Fibroblast of the aortic adventitia (primary cell): ENCODE measurements around the gene NCKAP5. TPM values are rescaled to one million over a fixed set of nuclear protein-coding genes. Genes with fewer than 3 reads are reported as not detected.

Experiments used
- DNase-seq: peaks from one replicate; pipeline ENCODE4 v3.0.0-alpha.2; 2010; ENCODE audit warnings: low read depth
- H3K4me3 ChIP-seq: 2 replicates; pipeline ENCODE4 v1.5.1; 2011; ENCODE audit warnings: low read depth, mild to moderate bottlenecking, control low read depth, low read length, moderate library complexity
- total RNA-seq: library from RNA; depleted of rRNA; stranded (reverse); fragments of >200 nt; gene quantifications from 2 replicates; pipeline ENCODE4 v1.2.3, GENCODE V29; 2012; ENCODE audit warnings: low replicate concordance
- TF ChIP-seq, protein P1 (sequence below): IDR thresholded peaks from 2 replicates; pipeline ENCODE4 v1.5.1; 2011; ENCODE audit warnings: mild to moderate bottlenecking, low read length, control low read depth, inconsistent platforms; ENCODE audit not compliant: insufficient read depth

Gene NCKAP5
- total RNA-seq, 1 donor: 4.4 TPM

GRCh38 chr2:132975193-132976105 is 592.8 kb downstream of the NCKAP5 start:
- no peak overlapping the region for H3K4me3 ChIP-seq
- TF ChIP-seq, protein P1, sequence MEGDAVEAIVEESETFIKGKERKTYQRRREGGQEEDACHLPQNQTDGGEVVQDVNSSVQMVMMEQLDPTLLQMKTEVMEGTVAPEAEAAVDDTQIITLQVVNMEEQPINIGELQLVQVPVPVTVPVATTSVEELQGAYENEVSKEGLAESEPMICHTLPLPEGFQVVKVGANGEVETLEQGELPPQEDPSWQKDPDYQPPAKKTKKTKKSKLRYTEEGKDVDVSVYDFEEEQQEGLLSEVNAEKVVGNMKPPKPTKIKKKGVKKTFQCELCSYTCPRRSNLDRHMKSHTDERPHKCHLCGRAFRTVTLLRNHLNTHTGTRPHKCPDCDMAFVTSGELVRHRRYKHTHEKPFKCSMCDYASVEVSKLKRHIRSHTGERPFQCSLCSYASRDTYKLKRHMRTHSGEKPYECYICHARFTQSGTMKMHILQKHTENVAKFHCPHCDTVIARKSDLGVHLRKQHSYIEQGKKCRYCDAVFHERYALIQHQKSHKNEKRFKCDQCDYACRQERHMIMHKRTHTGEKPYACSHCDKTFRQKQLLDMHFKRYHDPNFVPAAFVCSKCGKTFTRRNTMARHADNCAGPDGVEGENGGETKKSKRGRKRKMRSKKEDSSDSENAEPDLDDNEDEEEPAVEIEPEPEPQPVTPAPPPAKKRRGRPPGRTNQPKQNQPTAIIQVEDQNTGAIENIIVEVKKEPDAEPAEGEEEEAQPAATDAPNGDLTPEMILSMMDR: no peak
- DNase-seq: no peak

DNA sequence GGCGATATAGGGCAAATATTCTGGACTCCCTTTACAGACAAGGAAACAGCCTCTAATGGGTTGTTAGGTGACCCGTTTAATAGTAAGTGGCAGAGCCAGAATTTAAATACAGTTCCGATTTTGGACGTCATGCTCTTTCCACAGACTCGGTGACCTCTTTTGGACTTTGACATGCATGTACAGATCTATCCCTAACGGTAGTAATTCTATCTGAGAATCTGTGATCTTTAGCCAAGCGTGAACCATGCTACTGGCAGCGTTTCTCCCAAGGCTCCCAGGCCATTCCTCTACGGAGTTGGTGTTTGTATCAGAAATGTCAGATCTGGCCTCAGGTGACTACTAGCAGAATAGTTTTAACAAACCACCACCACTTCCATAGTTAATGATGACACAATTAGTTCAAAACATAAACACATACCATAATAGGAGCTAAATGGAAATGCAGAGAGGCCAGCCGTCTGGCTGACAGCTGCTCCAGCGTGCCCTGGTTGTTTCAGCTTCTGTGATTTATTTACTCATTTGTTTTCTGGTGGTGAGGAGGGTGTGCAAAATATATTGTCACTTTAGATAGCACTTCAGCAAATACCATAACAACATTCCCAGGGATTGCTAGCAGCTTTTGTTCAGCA is 593.7 kb downstream of the NCKAP5 start:
- no peak overlapping the region for H3K4me3 ChIP-seq
- TF ChIP-seq, protein P1: no peak
- no peak for DNase-seq

- no peak overlapping the region for H3K4me3 ChIP-seq
- TF ChIP-seq, protein P1: no peak
- DNase-seq: no peak
These were observed 596.8 kb downstream of the NCKAP5 start for GRCh38 chr2:132971310-132972061.

DNA sequence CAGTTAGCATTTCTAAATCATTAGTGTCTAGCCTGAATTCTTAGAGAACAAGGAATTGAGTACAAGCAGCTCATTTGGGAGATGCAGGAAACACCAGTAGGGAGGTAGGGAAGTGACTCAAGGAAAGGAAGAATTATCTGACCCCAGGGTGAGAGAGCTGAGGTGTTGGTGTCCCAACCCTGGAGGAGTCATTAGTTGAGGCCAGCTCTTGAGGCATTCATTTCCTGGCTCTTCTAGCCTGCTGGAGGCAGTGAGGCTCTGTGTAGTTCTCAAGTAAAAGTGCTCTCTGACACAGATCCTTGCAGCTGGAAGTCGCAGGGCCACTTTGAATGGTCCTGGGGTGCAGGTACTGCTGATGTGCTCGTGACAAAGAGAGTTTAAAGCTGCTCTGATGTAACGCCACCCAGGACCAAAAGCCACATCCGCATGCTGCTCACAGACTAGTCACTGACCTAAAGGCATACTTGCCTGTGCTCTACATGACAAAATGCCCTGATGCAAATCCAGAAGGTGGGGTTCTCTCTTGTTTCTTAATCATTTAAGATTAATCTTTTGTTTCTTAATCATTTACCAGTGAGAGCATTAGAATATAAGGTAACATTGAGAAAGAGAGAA is 598.8 kb downstream of the NCKAP5 start:
- TF ChIP-seq, protein P1: no peak

DNA sequence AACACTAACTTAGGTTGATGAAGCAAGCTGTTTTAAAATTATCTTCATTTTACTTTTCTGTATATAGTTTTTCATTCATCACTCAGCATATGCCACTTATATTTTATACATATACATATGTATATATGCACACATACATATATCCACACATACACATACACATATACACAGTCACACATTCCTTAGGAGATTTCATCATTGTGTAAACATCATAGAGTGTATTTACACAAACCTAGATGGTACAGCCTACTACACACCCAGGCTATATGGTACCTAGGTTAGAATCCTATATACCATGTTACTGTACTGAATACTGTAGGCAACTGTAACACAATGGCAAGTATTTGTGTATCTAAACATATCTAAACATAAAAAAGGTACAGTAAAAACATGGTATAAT is 602.8 kb downstream of the NCKAP5 start:
- no peak overlapping the region for H3K4me3 ChIP-seq
- TF ChIP-seq, protein P1: no peak
- DNase-seq: no peak

More for the DNA sequence above, 598.8 kb downstream of the NCKAP5 start:
- no peak for DNase-seq
- no peak overlapping the region for H3K4me3 ChIP-seq

GRCh38 chr2:132963161-132963560 is 605.1 kb downstream of the NCKAP5 start:
- TF ChIP-seq, protein P1: no peak
- no peak for DNase-seq
- no peak overlapping the region for H3K4me3 ChIP-seq
